Skin of body (tissue), 2 donors: ENCODE data around the gene KBTBD8. TPM values are rescaled to one million over a fixed set of nuclear protein-coding genes. Genes with fewer than 3 reads are reported as not detected.
A peak's percentile ranks its signal among the peaks of the same experiment; 100 is the strongest.

Source experiments
- DNase-seq: peaks from one replicate; lab custom pipeline; 2025; lab: John Stamatoyannopoulos, UW
- total RNA-seq: library from RNA; depleted of rRNA; stranded (reverse); fragments of >200 nt; gene quantifications from one replicate; pipeline ENCODE4 v1.2.3, GENCODE V29; 2014

The KBTBD8 gene
- total RNA-seq, 1 donor from 2014 or later, result 2.6 TPM

DNA sequence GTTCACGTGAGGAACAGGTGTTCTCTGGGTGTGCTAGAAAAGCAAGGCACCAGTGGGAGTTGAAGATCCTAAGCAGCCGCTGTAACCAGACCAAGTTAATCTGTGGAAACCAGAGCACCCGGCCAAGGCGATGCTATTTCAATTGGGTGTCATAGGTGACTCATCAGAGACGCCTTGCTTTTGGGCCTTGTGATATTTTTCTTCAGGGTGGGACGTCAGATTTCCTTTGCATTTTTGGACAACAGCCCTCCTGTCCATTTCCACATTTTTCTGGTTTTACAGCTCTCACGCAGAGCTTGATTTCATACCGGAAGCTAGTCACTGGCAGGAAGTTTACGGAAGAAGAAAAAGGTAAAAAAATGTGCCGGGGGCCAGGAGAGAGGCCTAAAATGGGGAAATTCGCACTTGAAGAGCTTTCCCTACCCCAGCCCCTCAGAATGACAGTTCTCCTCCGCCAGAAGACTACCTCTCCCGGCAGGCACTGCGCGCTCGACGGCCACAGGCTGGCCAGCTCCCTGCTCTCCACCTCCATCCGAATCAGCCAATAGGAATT lies 471 bp upstream of the KBTBD8 start:
- DNase-seq, result peak; percentile 33

DNA sequence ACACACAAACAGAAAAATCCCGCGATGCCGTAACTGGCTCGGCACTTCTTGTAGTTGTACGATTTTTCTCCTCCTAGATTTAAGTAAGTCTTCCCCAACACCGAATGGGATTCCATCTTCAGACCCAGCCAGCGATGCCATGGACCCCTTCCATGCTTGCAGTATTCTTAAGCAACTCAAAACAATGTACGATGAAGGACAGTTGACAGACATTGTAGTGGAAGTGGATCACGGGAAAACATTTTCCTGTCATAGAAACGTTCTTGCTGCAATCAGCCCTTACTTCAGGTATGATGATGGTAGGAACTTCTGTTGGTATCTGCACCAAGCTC lies 763 bp downstream of the KBTBD8 start:
- no peak for DNase-seq

DNA sequence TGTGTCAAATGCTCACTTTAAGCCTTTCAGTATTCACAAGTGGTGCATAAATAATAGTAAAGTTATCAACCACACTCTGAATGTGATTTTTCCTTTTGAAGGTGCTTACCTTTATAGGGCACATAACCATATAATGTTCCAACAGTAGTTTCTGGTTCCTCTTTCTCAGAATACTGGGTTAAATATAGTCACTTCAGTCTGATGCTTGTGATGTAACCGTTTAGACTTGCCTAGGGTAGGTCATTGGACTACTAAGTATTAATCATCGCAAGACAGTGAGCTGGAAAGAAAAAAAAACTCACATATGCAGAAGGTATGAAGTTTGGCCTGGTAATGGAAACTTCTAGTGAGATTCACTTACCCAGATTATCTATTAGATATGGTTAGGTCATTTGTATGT lies 1.9 kb downstream of the KBTBD8 start:
- DNase-seq, result no peak

DNA sequence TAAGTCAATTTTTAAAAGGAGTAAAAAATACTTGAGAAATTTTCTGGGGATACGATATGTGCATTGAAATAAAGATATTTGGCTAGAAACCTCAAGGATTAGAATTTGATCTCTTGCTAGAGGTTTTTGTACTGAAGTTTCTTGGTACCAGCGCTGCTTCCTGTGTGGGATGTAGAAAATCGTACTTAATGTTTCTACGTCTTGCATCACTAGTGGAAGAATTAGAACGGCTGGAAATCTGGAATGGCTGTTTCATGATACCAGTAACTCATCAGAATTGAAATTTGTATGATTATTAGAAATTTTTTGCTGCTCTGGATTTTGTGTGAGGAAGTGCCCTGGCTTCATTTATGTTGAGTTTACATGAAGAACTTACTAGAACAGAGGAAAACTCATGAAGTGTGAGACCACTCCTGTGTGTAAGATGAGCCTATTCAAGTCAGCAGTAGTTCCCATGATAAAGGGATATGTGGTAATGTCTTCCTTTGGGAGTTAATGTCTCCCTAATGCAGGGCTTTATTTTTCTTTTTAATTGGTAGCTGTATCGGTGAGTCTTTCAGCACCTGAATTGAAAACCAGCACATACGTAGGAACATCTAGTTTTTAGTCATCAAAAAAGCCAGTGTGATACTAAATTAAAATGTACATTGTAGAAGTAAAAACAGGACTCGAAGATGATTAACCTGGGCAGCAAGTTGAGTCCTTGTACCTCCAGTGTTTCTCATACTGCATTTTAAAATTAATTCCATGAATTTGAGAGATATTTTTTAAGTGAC lies 3.2 kb downstream of the KBTBD8 start:
- no peak for DNase-seq

DNA sequence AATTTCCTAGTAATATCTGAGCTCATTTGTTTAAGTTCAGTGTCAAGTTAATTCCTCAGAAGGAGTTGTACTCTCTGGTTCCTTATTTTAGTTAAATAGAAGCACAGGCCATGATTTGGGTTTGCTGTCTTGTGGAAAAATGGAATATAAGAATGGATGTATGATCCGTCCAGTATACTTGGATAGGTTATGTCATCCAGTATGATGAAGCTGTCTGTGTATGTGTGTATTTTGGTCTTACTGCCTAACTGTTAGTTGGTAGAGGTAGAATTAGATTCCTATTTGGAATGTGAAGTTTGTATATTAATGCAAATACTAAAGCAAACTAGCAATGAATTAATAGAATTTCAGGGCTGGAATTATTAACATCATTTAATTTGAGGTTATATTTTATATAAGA lies 7.9 kb downstream of the KBTBD8 start:
- DNase-seq, result no peak

DNA sequence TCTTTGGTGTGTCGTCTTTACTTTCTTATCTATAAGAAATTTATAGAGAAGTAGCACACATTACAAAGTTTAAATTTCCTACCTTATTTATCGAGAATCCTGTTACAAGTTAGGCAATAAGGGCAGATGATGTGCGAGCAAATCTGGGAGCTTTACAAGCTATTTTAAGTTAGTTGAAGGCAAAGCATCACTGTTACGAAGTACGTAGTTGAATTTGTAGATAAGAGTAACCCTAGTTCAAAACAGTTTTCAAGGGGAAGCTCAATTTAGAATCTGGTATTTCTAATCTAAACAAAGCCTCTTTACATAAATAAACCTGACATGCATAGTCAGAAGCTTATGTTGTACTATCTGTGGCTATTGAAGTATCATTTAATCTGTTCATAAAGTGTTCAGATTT lies 8.4 kb downstream of the KBTBD8 start:
- no peak for DNase-seq

DNA sequence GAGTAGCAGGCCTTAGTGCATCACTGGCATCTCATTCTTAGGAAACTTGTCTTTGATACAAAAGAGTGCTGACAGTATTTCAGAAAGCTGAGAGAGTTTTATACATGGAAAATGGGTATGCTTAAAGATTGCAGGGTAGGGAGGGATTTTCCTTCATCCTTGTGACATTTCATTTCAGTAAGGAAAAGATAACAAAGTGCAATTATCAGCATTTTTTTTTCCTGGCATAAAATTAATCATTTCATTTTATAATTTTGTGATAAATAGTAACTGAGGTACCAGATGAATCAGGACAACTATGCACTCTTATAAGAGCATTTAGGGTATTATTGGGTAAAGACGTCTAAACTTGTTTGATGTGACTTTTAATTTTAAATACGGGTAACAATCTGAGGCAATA lies 10.3 kb downstream of the KBTBD8 start:
- DNase-seq, result no peak

DNA sequence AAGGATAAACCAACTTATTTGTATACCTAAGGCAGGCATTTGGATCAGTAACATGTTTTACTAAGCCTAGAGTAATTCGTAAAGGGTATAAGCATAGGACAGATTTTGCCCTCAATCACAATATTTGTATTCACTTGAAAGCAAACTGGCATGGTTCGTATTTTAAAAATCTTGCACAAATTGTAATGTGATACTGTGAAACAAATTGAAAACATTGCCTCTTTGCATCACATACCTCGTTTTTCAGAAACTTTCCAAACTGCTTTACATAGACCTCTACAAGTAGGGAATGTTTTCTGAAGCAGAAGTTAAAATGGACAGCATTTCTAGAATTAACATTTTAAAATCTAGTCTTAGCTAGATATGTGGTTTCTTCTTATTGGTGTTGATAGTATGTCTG lies 11.6 kb downstream of the KBTBD8 start:
- DNase-seq, result no peak

DNA sequence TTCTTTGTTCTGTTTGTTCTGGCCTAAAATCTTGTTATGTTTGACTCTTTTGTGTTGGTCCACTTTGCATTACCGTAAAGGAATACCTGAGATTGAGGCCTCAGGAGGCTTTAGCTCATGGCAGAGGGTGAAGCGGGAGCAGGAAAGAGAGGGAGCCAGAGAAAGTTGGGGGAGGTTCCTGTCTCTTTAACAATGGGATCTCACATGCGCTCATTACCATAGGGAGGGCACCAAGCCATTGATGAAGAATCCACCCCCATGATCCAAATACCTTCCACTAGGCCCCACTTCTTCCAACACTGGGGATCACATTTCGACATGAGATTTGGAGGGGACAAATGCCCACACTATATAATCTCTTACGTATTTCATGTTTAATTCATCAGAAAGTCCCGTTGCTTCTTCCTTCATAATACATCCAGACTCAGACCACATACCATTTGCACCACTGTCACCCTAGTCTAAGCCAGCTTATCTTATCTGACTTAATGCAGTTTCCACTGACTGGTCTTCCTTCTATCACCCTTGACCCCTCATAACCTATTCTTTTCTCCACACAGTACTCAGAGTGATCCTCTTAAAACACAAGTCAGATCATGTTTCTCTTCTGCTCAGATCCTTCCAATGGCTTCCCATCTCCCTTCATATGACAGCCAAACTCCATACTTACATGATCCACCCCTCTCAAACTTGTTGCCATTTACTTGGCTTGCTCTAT lies 13.5 kb downstream of the KBTBD8 start:
- no peak for DNase-seq

DNA sequence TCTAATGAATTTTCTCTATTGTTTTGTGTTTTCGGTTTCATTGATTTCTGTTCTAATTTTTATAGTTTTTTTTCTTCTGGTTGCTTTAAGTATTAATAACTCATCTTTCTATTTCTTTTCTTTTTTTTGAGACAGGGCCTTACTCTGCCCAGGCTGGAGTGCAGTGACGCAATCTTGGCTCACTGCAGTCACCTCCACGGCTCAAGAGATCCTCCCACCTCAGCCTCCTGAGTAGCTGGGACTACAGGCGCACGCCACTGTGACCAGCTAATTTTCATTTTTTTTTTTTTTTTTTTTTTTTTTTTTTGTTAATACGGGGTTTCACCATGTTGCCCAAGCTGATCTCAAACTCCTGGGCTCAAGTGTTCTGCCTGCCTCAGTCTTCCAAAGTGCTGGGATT lies 14.5 kb downstream of the KBTBD8 start:
- DNase-seq, result no peak

DNA sequence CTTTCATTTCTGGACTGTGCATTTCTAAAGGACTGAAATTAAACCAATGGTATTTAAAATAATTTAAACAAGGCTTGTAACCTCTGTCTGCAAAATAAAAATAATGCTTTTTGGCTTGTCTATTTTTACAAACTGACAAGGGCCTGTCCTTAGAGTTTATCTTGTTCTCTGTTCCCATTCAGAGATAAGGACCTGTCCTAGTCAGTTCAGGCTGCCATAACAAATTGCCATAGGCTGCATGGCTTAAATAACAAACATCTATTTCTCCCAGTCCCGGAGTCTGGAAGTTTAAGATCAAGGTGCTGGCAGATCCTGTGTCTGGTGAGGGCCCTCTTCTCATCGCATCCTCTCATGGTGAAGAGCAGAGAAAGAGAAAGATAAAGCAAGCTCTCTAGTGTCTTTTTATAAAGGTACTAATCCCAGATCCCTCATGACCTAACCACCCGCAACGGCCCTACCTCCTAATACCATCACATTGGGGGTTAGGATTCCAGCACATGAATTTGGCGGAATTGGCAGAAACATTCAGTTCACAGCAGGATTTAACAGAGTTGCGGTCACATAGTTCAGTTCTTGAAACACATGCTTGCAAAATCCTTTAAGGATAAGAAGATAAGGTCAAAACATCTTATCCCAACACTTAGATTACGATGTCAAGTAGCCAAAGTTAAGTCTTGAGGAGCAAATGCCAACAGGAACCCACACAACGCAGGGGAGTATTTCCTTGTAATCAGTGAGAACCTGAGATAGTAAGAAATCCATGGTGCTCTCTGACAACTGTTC lies 17.8 kb downstream of the KBTBD8 start:
- no peak for DNase-seq

DNA sequence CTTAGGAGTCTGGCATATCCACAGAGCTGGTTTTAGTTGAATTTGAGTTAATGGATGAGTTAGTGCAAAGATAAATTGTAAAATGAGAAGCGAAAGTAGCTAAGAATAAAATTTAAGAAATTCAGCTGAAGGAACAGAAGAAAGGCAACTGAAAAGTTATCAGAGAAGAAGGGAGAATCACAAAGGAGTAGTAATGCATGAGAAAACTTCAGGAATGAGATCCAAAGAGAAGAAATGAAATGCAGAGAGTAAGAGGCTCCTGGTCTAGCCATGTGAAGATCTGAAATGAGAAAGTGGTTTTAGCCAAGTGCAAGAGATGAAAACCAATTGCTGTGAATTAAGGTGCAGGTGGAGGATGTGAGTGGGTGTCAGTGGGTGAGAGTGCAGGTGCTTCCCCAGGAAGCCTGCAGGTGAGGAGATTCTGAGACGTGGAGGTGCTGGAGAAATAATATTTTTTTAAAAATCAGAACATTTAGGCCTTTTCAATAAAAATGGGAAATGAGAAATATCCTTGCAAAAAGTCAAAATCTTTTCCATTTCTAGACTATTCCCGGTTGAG lies 18.5 kb downstream of the KBTBD8 start:
- no peak for DNase-seq

DNA sequence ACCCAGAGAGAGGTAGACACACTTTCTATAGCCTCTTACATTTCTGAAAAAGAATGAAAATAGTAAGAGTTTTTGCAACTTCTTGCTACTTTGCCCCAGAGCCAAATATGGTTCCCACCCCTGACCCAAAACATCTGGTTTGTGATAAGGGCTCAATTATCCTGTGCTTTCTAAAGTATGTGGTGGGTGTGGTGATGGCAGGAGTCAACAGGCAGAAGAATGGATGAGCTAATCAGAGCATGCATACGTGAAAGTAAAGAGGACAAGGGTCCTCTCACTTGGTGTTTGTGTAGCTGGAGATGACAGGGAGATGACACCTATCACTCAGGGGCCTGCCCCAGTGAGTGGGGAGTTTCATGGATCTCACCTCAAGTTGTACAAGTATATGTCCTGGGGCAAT lies 19.1 kb downstream of the KBTBD8 start:
- peak; percentile 40 for DNase-seq

DNA sequence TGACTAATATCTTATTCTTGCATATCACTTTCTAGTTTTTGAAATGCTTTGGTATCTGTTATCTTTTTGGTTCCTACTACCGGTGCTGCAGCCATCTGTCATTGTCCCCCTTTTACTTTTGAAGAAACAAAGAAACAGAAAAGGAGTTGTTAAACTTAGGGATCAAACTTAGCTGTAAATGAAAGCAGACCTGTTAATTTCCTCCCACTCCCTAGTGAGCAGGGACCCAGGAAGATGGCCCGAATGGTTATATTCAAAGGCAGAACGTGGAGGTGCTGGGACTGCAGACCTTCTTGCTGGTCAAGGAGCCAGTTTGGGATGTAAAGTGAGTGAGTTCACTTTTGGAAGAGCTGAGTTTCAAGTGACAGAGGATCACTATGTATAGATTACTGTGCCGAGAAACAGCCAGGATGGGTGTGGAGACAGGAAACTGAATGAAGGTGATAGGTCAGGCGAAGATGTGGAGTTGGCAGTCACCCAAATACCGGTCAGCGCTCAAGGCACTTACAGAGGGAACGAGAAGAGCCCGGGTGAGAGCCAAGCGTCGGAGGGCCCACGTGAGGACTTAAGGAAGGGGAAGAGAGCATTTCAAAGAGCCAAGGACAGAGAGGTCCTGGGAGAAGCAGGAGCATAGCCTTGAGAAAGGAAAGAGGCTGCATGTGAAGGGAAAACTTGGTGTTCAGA lies 20.1 kb downstream of the KBTBD8 start:
- DNase-seq, result peak; percentile 7

DNA sequence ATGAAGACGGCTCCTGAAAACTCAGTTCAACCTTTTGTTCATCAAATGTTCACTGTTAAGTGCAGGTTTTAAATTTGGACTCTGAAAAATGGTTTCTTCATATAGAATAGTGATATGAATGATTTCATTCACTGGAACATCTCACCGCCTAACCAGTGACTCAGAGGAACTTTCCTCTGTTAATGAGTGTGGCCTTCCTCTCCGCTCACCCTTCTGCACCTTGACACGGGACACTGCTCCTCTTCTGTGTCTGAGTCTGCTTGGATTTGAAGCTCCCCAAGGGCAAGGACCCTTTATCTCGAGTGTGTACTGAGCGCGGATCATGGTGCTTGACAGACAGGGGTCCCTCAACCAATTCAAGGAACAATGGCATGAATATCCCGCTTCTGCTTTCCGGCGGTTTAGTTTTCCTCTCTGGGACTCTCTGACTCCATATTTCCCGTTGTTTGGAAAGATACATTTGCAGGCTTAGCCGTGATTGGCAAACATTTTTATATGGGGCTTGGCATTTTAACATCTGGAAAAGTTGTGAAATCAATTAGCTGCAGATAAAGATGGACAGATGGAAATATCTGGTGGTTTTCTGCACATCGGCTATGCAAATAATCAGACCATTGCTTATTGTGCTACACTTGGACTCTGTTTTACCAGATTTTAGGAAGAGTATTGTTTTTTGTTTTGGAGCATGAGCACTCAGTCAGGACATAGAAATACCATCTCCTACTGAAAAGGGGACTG lies 20.9 kb downstream of the KBTBD8 start:
- no peak for DNase-seq

DNA sequence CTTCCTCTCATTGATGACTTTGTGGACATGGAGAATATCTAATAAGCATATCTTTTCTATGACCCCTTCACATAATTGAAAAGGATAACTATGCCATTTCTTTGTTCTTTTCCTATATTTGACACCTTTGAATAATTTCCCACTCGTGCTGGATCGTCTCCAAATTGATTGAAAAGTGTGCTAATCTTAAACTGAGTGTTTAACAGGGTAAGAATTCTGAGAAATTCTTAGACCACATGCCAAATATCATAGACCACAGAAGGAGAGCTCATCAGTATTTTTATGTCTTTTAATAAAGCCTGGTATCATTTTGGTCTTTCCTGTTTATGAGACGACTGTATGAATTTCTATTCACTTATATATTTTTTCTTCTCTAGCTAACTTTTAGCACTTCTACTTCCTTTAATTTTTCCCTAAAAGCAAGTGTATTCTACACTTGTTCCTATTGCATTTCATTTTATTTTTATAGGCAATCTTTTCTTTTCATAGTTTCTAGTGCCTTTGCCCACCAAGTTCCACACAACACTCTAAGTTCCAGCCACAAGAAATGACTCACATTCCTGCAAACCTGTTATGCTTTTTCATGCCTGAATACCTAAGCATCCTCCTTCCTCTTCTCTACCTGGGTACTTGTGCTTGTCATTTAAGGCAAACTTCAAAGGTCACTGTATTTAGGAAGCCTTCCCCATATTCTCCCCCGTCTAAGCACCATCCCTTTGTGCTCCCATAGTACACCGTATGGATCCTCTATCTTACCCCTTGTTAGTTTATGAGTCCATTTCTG lies 30.1 kb downstream of the KBTBD8 start:
- DNase-seq, result no peak

DNA sequence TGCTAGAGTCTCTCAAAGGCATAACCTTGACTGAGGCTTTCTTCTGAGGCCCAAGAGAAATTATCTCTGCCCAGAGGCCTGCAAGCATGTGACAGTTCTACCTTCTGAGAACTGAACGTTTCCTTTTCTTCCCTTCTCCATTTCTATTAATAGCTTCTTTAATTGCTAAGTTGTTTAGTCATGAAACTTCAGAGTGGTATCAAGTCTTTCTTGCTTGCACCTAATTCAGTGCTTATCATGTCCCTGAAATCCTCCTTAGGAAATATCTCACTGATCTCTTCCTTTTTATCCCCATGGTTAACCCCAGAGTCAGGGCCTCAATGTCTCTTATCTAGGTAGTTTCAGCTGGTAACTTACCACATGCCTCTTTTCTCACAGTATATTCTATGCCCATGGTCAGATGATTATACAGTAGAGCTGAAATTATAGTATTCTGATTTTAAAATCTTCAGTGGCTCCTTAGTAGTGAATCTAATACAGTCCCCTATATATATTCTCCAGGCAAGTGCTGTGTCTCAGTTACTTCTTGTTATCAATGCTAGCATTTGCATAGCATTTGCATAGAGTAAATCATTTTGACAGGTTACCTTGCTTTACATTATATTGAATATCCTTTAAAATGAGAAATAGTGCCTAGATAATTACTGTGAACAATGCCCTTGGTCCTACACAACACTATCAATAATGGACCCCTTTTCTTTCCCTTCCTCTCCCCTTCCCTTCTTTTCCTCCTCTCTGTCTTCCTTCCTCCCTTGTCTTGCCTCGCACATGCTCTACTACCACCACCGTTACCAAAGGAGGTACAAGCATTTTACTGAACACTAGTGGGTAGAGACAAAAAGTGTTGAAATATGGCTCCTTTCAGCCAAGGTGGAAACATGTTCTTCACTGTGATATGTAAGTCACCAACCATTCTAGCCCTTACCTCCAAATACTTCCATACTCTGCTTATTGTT lies 33.0 kb downstream of the KBTBD8 start:
- DNase-seq, result no peak

DNA sequence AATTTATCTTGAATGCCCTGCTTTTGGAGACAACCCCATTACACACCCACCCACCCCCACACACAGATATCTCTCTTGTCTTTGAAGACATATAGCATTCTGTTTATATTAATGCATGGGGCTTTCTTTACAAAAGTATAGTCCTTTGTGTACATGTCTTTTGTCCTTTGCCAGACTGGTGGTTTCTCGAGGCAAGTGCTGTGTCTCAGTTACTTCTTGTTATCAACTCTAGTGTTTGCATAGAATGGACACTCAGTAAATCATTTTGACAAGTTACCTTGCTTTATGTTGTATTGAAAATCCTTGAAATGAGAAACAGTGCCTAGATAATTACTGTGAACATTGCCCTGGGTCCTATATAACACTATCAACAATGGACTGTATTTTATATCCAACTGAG lies 33.9 kb downstream of the KBTBD8 start:
- no peak for DNase-seq

DNA sequence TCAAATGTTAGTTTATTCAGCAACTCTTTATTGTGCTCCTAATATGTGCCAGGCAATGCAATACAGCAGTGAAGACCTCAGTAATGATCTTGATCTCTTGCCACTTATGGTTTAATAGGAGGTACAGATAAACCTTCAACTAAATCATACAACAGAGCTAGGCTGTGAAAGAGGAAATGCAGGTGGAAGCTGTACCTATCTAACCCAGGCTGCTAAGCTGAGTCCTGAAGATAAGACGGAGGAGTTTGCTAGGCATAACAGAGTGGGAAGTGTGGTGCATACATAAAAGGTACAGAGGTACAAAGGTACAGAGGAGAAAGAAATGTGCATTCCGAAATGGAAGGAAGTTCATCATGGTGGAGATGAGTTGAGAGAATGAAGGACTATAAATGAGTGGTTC lies 35.0 kb downstream of the KBTBD8 start:
- DNase-seq, result no peak
